ENCODE results near the gene C2orf81.
A peak's percentile ranks its signal among the peaks of the same experiment; 100 is the strongest.
"Not testable (repeated sequence)": the region's sequence is repeated elsewhere in the genome, so short reads cannot be mapped to it uniquely, and the experiment has no call there.

C2orf81 gene

GRCh38 chr2:74423231-74424095, 2.0 kb upstream of the C2orf81 start:
- no peak for DNase-seq

GRCh38 chr2:74420443-74421103, 846 bp downstream of the C2orf81 start:
- not testable (repeated sequence) for DNase-seq

GRCh38 chr2:74420006-74420405, 1.4 kb downstream of the C2orf81 start:
- no peak for DNase-seq

- no peak for DNase-seq
Observed at GRCh38 chr2:74419345-74419744, 2.1 kb downstream of the C2orf81 start.

GRCh38 chr2:74418312-74418711, 3.1 kb downstream of the C2orf81 start:
- DNase-seq: no peak

- no peak for DNase-seq
Observed at GRCh38 chr2:74417763-74418162, 3.7 kb downstream of the C2orf81 start.

- no peak for DNase-seq
Observed at GRCh38 chr2:74417197-74417596, 4.2 kb downstream of the C2orf81 start.

GRCh38 chr2:74416778-74417177, 4.6 kb downstream of the C2orf81 start:
- DNase-seq: no peak

- DNase-seq: no peak
Observed at GRCh38 chr2:74415762-74416395, 5.5 kb downstream of the C2orf81 start.

GRCh38 chr2:74414881-74415761, 6.3 kb downstream of the C2orf81 start:
- no peak for DNase-seq

- no peak for DNase-seq
Observed at GRCh38 chr2:74414441-74414840, 7.0 kb downstream of the C2orf81 start.

- no peak for DNase-seq
Observed at GRCh38 chr2:74413001-74413698, 8.3 kb downstream of the C2orf81 start.

- DNase-seq: no peak
Observed at GRCh38 chr2:74407682-74408081, 13.7 kb downstream of the C2orf81 start.

GRCh38 chr2:74406035-74406434, 15.4 kb downstream of the C2orf81 start:
- DNase-seq: no peak

GRCh38 chr2:74401891-74402290, 19.5 kb downstream of the C2orf81 start:
- DNase-seq: no peak

GRCh38 chr2:74399785-74400184, 21.6 kb downstream of the C2orf81 start:
- no peak for DNase-seq

- DNase-seq: no peak
Observed at GRCh38 chr2:74396149-74396548, 25.3 kb downstream of the C2orf81 start.

- DNase-seq: no peak
Observed at GRCh38 chr2:74393525-74393924, 27.9 kb downstream of the C2orf81 start.

GRCh38 chr2:74392449-74392743, 29.0 kb downstream of the C2orf81 start:
- DNase-seq: no peak

- DNase-seq: peak; percentile 97
Observed at GRCh38 chr2:74391580-74392448, 29.6 kb downstream of the C2orf81 start.

- DNase-seq: no peak
Observed at GRCh38 chr2:74391209-74391579, 30.2 kb downstream of the C2orf81 start.

Measured in activated CD4-positive, alpha-beta T cell treated with anti-CD3 and anti-CD28 coated beads, Interleukin-2, amount 50 U/mL, for 1 hour (primary cell).